Measurements from ENCODE around the gene EEF2KMT.
"Not testable (repeated sequence)": the region's sequence is repeated elsewhere in the genome, so short reads cannot be mapped to it uniquely, and the experiment has no call there.

EEF2KMT gene

DNA sequence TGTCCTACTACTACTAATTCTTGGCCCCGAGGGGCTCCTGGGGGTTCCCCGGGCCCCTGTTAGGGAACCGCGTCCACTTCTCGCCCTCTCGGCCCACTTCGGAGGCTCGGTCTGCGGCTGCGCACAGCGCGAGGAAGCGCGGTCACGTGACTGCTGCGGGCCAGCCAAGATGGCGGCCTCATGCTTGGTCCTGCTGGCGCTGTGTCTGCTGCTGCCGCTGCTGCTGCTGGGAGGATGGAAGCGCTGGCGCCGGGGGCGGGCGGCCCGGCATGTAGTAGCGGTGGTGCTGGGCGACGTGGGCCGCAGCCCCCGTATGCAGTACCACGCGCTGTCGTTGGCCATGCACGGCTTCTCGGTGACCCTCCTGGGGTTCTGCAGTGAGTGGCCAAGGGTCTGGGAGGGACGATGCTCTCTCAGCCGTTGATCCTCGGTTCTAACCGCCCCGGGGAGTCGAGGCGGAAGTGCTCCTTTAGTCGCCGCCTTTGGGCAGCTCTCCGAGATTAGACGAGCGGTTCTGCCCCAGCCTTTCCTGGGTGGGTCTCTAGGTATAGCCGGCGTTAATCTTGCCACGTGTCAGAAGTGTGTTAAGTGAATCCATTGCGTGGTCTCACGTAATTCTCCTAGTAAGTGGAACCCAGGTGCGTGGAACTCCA is 25.8 kb downstream of the EEF2KMT start, which contains the start of gene ALG1:
Gene ALG1 (plus strand): TSS at position 163 of the 653 bp plus-strand sequence. CDS start 7 bp downstream, at position 170.
- DNase-seq (ENCODE audit: low spot score) (peak; percentile 97), FAIRE-seq (peak; percentile 13)

GRCh38 chr16:5071341-5071680 is 26.3 kb downstream of the EEF2KMT start:
- no peak for FAIRE-seq
- DNase-seq (ENCODE audit: low spot score): no peak

GRCh38 chr16:5070431-5071186 is 27.0 kb downstream of the EEF2KMT start:
- FAIRE-seq: no peak
- no peak for DNase-seq (ENCODE audit: low spot score)

- FAIRE-seq (no peak), DNase-seq (ENCODE audit: low spot score) (no peak)
Observed at GRCh38 chr16:5069854-5070253, 27.7 kb downstream of the EEF2KMT start.

DNA sequence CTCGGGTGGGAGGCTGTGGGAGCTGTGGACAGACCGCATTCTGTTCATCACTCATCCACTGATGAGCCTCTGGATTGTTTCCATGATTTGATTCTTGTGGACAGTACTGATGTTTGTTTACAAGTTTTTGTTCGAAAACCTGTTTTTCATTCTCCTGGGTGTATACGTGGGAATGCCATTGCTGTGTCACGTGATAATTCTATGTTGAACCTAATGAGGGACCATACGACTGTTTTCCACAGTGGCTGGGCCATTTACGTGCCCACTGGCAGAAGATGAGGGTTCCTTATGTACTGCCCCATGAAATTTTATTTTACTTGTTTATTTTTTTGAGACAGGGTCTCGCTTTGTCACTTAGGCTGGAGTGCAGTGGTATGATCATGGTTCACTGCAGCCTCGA is 28.5 kb downstream of the EEF2KMT start:
- FAIRE-seq (no peak), DNase-seq (ENCODE audit: low spot score) (no peak)

- FAIRE-seq: no peak
Observed at GRCh38 chr16:5066511-5066910, 31.1 kb downstream of the EEF2KMT start.

GRCh38 chr16:5065813-5066212 is 31.8 kb downstream of the EEF2KMT start, which contains the start of gene C16orf89:
TSS of gene C16orf89 (minus strand) at chr16:5065956. CDS start at chr16:5065908, 48 bp downstream.
- no peak for DNase-seq (ENCODE audit: low spot score)
- no peak for FAIRE-seq

More at GRCh38 chr16:5066511-5066910, 31.1 kb downstream of the EEF2KMT start:
- DNase-seq (ENCODE audit: low spot score): no peak

GRCh38 chr16:5065326-5065725 is 32.3 kb downstream of the EEF2KMT start:
- DNase-seq (ENCODE audit: low spot score): no peak
- no peak for FAIRE-seq

DNA sequence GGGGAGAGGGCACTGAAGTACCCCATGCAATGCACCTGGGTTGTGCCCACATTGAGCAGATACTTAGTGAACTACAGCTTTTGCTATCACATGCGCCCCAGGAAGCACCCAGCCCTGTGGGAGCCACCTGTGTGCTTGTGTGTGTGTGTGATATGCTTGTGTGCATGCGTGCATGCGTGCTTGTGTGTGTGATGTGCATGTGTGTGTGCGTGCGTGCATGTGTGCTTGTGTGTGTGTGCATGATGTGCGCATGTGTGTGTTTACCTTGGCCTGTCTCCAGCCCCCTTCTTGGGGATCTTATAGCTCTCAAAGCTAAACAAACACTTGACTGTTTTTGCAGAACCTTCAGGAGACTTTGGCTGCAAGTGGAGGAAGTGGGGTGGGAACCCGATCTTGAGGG is 32.7 kb downstream of the EEF2KMT start:
- DNase-seq (ENCODE audit: low spot score) (no peak), FAIRE-seq (peak; percentile 91)

DNA sequence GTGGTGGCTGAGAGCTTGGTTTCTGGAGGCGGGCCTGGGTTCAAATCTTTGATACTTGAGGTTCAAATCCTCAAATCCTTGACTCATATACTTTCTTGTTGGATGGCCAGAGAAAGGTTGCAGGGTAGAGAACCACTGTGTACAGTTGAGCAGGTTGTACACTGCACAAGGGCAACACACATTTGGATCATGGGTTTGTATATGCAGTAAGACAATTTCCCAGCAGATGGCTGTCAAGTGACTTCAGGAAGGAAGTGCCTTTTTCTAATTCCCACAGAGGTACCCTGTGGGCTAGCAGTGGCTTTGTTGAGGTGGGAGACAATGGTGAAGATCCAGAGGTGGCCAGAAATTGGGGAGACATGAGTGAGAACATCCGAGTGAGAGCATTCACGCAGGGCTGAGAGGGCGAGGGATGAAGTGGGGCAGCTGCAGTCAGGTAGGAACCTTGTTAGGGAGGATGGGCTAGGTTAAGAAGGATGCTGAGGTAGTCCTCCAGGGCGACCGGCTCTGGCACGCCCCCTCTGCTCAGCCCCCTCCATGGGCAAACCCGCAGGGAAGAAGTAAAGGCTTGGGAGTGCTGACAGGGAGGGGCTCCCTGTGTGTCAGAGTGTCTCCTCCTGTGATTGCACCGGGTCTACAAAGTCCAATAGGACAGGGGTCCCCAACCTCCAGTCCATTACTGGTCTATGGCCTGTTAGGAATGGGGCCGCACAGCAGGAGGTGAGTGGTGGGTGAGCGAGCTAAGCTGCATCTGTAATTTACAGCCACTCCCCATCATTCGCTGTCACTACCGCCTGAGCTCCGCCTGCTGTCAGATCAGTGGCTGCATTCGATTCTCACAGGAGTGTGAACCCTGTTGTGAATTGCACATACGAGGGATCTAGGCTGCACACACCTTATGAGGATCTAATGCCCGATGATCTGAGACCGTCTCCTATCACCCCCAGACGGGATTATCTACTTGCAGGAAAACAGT is 34.5 kb downstream of the EEF2KMT start:
- FAIRE-seq (no peak), DNase-seq (ENCODE audit: low spot score) (no peak)

- FAIRE-seq: no peak
- DNase-seq (ENCODE audit: low spot score): no peak
Observed at GRCh38 chr16:5062051-5062450, 35.5 kb downstream of the EEF2KMT start.

DNA sequence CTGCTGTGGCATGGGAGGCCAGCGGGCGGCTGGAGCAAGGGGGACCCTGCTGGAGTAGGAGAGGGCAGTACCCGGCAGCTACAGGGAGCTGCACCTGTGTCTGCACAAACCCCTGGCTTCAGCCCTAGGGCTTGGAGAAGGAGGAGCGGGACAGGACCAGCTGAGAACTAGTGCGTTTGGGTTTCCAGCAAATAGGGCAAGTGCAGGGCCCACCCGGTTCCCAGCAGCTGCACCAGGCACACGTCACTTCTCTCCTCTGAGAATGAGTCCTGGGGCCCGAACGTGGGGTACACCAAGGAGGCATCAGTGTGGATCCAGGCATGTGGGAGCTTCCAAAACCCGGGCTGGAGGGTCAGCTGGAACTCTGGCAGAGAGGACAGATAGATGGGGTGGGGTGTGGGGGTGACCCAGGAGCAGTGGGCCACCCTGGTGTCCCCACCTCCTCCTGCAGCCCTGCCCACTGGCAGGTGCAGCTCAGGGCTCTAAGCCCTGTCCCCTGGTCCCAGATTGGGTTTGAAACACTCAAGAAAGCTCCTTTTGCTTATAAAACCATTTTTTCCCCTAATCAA is 37.4 kb downstream of the EEF2KMT start:
- FAIRE-seq (no peak), DNase-seq (ENCODE audit: low spot score) (no peak)

DNA sequence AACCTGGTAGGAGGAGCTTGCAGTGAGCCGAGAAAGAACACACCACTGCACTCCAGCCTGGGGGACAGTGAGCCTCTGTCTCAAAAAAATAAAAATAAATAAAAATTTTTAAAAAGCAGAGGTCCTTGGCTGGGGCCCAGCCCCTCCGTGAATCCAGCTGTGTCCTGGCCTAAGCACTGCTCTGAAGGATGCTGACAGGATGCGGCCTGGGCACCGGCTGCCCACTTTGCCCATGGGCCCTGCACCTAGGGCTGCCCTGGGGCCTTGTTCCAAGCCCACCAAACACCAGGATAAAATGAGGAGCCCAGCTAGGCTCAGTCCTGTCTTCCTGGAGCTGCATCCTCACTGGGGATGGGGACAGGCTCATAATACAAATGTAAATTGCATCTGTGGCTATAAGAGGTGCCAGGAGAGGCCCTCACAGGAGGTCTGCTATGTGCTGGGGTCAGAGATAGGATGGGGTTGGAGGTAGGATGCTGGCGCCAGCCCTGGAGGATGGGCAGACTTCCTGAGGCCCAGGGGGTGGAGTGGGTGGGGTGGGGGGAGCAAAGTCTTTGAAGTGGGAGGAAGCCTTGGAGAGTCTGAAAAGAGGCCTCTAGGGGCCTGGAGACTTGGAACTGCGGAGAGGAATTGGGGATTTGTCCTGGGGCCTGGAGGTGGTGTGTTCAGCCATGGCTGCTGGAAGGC is 38.1 kb downstream of the EEF2KMT start:
- no peak for FAIRE-seq
- DNase-seq (ENCODE audit: low spot score): no peak

GRCh38 chr16:5058476-5058875 is 39.1 kb downstream of the EEF2KMT start:
- FAIRE-seq (no peak), DNase-seq (ENCODE audit: low spot score) (no peak)

GRCh38 chr16:5056352-5056751 is 41.2 kb downstream of the EEF2KMT start:
- DNase-seq (ENCODE audit: low spot score) (no peak), FAIRE-seq (no peak)

- no peak for FAIRE-seq
- no peak for DNase-seq (ENCODE audit: low spot score)
Observed at GRCh38 chr16:5054876-5055865, 42.4 kb downstream of the EEF2KMT start.

GRCh38 chr16:5046914-5047313 is 50.7 kb downstream of the EEF2KMT start:
- FAIRE-seq (no peak), DNase-seq (ENCODE audit: low spot score) (no peak)

DNA sequence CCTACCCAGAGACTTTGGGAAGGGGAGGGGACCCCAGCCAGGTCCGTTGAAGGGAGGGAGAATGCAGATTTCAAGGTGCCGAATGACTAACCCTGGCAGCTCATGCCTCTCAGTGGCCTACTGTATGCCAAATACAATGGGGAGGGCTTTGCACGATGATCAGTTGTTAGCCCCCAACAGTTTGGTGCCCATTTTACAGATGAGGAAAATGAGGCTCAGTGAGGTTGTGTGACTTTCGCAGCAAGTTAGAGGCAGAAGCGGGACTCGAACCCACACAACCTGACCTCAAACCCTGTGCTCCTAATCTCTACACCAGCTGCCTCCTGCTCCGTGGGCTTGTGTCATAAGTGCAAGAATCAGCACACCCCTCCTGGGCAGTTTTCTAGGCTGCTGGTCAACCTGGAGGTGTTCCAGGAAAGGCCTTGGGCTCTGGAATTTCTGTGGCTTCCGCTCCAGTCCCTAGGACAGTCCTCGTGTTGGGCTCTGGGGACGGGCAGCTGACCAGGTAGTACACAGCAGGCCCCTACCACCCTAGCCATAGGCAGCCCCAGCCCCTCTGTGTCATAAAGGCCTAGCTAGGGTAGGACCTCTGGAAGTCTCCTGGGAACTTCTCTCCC is 52.0 kb downstream of the EEF2KMT start:
- no peak for DNase-seq (ENCODE audit: low spot score)
- no peak for FAIRE-seq

DNA sequence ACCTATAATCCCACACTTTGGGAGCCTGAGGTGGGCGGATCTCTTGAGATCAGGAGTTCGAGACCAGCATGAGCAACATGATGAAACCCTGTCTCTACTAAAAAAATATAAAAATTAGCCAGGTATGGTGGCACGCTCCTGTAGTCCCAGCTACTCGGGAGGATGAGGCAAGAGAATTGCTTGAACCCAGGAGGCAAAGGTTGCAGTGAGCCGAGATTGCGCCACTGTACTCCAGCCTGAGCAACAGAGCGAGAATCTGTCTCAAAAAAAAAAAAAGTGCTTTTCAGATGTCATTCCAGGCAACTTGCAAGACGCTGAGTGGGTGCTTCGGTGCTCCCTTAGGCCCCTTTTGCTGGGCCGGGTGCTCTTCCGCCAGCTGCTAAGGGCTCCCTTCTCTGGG is 53.0 kb downstream of the EEF2KMT start:
- not testable (repeated sequence) for DNase-seq (ENCODE audit: low spot score); FAIRE-seq
